ENCODE results near the gene HES3.

Gene HES3

DNA sequence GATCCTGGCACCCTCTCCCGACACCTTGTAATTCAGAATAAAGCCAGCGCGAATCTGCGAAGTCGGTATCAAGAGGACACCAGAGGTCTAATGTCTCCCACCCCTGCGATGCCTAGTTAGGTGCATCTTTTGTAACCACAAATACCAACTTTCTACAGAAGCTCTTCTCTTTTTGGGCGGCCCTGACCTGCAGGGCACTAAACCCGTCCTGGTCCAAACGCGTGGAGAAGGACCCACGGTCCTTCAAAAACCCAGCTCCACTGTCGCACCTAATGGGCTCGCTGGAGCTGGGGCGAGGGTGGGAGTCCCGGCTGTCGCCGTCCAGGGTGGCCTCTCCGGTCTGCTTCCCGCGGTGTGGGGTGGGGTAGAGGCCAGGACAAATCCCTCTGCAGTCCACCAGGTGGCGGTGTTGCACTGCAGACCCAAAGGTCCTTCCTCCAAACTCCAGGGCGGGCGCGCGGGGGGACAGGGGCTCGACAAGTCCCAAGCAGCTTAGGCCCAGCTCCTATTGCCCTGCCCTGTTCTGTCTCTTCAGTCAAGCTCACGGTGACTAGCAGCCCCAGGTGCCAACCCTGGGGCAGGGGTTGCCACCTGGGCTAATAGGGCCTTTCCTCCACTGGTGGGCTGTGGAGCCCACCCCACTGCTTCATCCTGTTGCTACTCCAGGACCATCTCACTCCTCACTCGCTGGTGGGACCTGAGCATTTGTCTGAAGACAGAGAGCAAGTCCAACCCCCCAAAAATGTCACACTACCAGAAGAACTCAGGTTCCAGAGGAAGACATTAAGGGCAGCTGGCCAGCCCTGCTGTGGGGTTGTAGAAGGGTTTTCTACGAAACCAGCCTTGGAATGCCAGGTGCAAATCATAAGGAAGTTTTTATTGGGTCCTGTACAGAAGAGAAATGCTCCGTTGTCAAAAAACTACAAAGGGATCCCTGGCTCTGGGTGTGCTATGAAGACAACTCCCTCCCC, 2.8 kb downstream of the HES3 start:
- DNase-seq (ENCODE audit: low spot score): peak; percentile 54

DNA sequence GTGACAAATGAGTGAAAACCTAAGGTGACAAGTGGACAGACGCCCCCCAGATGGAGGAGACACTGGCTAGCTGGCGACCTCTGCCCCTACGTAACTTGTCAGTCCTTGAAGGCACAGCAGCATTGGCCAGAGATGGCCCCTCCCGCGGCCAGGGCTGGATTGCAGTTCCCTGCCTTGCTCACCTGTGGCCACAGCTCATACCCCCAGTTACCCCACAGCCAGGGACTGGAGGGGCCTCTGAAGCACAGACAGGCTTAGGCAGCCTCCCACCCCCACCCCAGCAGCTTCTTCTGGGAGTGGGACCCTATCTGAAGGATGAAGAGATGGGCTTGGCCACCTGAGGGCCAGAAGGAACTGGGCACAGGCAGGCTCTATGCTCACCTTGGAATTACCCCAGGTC, 3.7 kb downstream of the HES3 start:
- no peak for DNase-seq (ENCODE audit: low spot score)

DNA sequence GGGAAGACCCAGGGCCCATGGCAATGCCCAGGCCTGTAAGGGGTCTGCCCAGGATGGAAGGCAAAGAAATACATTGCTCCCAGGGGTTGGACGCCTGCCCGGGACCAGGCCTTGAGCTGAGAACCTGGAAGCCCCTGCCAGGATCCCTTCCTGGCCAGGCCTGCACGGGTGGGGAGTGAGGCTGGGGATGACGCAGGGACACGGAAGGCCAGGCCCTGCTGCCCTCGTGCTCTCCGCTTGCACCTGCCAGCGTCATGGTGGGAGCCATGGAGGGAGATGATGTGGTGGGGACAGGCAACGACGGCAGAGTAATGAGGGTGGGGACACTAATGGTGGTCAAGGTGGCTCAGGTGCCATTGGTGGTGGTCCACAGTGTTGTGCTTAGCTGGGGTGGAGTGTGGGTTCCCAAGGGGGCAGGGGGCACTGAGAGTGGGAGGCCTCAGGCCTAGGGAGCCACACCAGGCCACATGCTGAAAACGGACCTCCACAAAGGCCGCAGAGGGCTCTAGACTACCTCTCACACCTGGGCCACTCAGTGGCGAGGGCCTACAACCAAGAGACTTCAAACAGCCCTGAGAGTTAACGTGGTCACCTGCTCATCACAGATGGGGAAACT, 4.3 kb downstream of the HES3 start:
- DNase-seq (ENCODE audit: low spot score): no peak

DNA sequence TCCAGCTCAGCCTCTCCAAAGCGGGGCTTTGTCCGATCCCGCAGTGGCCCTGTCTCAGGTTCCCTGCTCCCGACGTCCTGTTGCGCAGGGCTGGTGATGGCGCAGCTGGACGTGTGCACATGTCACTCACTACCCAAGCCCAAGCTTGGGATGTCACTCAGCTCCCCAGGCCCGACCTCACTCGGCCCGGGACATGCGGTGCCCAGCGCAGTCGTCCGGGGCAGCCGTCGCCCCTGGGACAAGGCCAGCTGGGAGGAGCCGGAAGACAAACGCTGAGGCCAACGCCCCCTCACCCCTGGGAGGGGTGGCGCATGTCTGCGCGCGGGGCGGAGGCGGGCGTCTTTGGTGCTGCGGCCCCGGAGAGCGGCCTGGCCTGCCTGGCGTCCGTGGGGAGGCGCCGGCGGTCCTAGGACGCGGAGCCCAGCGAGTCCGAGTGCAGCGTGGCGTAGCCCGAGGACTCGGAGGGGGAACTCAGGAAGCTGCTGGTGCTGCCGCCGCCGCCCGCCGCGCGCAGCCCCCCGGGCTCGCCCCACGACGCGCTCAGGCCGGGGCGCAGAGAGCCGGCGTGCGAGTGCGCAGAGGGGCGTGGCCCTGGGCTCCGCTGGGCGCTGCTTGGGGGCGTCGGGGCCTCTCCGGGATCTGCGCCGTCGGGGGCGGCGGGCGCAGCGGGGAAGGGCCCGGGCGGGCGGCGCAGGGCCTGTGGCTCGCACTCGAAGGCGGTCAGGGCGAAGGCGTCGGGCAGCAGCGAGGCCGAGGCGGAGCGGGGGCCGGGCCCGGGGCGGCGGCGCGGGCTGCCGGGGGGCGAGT, 5.2 kb downstream of the HES3 start:
- no peak for DNase-seq (ENCODE audit: low spot score)

DNA sequence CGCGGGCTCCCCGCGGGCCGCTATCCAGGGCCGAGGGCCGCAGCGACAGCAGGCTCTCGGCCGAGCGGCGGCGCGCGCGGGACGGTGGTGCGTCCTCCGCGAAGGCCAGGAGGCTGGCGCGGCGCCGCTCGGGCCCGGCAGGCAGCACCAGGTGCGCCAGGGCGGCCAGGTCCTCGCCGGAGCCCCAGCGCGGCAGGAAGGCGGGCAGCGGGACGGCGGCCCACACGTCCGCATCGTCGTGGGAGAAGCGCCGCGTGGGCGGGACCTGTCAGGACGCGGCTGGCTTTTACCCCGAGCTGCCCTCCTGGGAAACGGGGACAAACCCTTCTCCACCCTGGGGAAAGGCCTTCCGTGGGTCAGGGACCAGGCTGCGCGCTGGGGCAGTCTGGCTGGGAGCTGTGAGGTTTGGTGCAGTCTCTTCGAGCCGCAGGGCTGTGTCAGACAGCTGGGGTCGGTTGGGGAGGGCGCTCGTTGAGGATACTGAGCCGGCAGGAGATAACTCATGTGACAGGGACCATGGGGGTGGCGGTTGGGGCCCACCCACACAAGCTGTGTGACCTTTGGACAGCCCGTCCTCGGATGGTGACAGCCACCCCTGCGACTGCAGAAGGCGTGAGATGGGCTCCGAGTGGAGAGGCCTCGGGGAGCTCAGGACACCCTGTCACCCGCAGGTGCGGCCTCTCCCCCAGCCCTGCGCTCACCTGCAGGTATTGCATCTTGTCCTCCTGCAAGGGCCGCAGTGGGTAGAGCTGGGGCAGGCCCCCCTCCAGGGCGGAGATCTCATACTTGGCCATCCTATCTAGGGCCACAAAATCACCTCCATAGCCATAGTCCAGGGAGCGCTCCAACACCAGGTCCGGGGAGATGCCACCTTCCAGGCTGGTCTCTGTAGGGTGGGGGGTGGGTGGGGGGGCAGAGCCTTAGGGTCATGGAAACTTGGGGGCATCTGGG, 6.0 kb downstream of the HES3 start:
- DNase-seq (ENCODE audit: low spot score): no peak

DNA sequence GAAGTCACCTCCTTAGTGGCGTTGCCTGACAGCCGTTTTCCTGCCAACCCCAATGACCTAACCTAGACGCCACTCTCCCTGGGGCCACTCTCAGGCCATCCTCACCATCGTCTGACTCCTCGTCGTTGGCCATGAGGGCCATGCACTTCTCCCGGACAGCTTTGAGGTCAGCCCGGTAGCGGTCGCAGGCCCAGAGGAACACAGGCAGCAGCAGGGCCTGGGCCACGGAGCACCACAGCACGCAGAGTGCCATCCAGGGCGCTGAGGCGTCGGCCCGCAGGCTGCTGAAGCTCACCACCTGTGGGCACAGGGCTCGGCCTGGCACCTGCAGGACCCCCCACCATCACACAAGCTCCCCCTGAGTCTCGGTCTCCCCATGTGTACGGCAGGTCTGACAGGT, 7.3 kb downstream of the HES3 start:
- DNase-seq (ENCODE audit: low spot score): no peak

DNA sequence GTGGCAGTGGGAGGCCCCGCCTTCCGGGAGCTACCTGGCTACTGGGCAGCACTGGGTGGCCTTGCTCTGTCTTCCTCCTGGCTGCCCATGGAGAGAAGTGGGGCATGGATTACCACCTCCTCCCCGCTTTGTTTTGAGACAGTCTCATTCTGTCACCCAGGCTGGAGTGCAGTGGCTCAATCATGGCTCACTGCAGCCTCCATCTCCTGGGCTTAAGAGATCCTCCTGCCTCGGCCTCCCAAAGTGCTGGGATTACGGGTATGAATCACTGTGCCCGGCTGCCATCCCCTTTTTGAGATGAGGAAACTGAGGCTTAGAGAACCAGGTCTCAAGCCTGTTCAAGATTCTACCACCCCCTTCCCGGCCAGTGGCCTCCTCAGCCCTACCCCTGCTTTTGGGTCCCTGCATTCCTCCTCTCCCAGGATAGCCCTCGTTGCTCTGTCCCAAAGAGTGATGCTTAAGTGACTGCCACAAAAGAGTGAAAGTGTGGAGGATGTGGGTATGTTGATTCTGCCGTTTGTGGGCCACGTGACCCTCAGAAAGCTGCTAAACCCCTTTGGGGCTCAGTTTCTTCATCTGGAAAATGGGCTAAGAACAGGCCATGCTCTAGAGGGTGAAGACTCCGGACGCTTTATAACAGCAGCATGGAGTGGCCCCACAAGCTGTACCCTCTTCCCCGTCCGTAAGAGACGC, 7.8 kb downstream of the HES3 start:
- DNase-seq (ENCODE audit: low spot score): no peak

DNA sequence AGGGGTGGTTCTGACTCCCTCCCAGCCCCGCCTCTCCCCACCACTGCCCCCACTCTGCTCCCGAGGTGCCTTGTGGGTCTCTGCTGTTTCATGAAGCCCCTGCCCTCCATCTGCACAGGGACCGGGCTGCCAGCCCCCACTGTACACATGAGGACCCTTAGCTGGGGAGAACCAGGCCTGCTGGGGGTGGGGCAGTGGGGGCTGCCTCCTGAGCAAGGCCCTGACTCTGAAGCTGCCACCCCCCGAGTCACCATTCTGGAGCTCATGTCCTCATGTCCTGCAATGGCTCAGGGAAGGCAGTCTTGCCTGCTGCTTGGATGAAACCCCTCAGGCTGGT, 8.4 kb downstream of the HES3 start:
- no peak for DNase-seq (ENCODE audit: low spot score)

DNA sequence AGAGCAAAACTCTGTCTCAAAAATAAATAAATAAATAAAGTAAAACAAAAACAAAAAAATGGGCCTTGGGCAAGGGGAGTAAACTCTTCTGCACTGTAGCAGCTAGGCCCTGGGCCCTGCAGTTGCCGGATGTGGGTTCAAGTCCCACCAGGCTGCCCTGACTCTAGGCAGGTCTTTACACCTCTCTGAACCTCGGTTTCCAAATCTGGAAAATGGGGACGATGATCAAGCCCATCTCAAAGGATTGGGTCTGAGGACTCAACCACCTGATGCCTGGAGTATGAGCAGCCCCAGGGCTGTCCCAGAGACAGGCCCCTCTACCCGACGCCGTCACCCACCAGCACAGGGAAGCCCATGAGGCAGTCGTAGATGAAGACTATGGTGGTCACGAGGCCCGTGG, 9.4 kb downstream of the HES3 start:
- no peak for DNase-seq (ENCODE audit: low spot score)

DNA sequence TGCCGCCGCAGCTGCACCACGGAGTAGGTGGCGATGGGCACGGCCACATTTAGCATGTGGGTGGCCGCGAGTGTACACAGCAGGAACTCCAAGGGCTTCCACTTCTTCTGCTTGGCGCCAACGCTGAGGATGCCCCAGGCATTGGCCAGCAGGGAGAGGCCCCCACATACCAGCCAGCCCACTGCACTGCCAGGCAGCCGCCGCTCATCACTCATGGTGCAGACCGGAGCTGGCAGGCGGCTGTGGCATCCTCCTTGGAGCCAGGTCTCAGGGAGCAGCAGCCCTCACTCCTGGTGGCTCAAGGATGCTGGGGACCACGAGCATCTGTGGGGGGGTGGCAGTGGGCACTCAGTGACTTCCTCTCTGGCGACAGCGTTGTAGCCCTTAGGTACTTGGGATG, 10.7 kb downstream of the HES3 start:
- DNase-seq (ENCODE audit: low spot score): no peak

DNA sequence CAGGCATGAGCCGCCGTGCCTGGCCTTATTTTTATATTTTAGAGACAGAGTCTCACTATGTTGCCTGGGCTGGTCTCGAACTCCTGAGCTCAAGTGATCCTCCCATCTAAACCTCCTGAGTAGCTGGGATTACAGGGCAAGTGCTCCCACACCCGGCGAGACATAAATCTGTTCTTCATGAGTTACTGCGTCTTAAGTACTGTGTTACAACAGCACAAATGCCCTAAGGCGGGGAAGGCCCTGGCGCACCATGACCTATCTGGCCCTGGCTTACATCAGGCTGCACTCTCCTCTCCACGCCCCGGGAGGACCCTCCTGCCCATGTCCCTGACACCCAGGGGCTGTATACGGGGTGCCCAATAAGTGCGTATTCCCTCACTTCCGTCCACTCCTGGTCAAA, 12.7 kb downstream of the HES3 start:
- no peak for DNase-seq (ENCODE audit: low spot score)

DNA sequence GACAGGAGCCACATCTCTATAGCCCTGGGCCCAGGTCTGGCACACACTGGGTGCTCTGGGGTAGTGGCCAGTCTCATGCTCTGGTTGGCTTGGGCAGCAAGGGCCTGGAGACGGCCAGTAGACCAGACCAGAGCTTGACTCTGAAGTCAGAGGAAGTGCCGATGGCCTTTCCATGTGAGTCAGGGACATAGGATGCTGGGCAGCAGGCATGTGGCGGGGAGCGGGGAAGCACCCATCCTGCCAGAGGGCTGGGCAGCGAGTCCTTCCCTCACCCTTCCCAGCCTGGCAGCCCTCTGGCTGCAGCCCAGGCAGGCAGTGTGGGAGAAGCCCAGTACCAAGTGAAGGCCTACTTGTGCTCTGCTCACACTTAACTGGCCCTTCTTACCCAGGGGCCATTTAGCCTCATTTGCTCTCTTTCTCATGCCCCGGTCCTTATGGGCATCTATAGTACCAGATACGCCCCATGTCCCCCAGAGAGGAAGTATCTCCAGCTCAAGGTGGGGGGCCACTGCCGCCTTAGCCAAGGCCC, 13.6 kb downstream of the HES3 start:
- no peak for DNase-seq (ENCODE audit: low spot score)

DNA sequence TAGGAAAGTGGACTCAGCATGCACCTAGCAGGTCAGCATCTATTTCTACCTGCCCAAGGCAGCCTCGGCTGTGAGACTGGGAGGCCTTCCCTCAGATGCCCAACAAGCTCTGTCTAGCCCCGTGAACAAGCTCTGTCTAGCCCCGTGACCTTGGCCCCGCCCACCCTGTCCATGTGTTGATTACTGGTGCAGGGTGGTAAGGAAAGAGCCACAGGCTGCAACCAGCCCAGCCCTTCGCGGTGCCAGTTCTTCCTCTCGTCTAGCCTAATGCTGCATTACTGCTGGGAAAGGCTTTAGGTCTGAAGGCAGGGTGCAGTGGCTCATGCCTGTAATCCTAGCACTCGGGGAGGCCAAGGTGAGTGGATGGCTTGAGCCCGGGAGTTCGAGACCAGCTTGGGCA, 14.7 kb downstream of the HES3 start:
- no peak for DNase-seq (ENCODE audit: low spot score)

DNA sequence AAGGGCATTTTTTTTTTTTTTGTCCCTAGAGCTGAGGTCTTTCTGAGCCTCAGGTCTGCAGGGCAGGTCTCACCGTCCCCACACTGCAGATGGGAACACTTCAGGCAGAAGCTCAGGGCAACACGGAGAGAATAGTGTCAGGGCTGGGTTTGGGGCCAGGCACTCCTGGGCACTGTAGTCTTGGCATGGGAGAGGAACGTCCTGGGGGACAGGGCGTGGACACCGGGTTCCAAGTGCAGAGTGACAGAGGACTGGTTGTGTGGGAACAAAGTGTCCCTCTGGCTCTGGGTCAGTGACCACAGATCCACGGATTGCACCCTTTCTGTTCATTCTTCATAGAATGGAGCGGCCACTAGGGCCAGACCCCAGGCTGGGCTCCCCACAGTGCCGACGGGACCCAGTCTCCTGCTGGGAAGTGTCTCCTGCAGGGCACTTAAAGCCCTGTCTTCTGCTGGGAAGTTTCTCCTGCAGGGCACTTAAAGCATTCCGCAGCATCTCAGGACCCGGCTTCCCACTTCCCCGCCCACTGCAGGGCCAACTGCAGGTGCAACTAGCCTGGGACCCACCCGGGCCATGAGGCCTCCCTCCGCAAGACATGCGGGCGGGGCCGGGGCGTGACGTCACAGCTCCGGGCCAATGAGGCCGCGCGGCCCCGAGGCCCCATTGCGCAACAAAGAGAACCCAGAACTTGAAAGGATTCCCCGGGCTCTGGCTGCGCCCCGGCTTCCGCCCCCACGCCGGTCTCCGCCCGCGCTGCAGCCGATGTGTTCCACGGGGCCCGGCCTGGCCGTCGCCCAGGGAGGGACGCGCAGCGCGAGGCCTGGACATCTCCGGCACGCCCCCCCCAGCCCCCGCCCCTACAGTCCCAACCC, 15.7 kb downstream of the HES3 start:
- DNase-seq (ENCODE audit: low spot score): no peak

DNA sequence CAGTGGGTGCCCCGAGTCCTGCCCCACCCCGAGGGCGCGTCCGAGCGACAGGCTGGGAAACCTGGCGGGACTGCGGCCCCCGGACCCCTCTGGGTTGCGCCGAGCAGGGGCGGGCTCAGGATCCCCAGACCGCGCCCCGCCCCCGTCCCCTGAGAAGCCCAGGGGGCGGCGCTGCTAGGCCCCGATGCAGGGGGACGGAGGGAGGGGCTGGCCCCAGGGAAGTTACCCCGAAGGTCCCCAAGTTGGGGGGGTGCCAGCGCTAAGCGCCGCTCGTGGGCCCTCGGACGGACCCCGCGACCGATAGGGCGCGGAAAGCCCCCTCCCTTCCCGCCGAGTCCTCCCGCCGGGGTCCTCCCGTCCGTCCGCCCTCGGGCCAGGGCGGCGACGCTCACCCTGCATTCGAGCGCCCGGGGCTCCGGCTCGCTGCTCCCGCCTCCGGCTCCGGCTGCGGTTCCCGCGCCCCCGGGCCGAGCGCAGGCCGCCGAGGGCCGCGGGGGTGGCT, 16.5 kb downstream of the HES3 start:
- DNase-seq (ENCODE audit: low spot score): no peak

DNA sequence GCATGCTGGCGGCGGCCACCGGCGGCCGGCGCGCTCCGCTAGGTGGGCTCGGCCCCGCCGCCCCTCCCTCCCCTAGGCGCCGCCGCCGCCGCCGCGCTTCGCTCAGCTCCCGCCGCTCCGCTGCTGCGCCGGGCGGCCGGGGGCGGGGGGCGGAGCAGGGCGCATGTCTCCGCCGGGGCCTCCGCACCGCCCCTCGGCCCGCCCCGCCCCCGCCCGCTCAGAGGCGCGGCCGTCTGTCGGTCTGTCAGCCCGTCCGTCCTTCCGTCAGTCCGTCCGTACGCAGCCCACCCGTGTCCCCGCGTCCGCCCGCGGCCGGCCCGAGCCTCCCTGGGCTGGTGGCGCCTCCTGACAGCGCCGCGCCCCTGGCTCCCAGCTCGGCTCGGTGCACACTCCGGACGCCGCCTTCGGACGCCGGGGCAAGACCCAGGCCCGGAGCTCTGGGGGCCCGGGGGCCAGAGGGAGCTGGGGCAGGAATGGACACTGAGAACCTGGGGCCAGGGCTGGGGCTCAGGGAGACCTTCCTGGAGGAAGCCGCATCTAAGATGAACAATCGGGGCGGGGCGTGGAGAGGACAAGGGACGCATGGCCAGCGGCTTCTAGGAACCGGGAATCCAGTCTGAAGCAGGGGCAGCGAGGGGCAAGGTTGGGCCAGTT, 17.1 kb downstream of the HES3 start, which contains the start of gene GPR153:
Gene GPR153 (minus strand): TSS at position 138 of the 654 bp plus-strand sequence. CDS start 6,193 bp downstream, outside the sequence.
- no peak for DNase-seq (ENCODE audit: low spot score)

DNA sequence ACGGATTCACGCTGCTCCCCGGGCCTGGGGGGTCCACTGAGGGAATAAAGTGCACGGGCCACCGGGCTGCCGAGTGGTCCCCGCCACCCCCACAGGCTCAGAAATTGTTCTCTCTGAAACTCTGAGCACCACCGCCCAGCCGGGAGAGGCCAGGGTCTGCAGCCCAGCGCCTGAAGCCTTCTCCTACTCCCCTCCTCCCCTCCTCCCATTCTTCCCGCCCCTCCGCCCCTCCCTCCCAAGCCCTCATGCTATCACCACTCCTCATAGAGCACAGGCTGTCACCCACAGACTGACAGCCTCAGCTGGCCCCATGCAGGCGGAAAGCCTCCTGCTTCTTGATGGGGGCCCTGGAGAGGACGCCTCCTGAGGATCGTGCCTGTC, 17.6 kb downstream of the HES3 start:
- no peak for DNase-seq (ENCODE audit: low spot score)

DNA sequence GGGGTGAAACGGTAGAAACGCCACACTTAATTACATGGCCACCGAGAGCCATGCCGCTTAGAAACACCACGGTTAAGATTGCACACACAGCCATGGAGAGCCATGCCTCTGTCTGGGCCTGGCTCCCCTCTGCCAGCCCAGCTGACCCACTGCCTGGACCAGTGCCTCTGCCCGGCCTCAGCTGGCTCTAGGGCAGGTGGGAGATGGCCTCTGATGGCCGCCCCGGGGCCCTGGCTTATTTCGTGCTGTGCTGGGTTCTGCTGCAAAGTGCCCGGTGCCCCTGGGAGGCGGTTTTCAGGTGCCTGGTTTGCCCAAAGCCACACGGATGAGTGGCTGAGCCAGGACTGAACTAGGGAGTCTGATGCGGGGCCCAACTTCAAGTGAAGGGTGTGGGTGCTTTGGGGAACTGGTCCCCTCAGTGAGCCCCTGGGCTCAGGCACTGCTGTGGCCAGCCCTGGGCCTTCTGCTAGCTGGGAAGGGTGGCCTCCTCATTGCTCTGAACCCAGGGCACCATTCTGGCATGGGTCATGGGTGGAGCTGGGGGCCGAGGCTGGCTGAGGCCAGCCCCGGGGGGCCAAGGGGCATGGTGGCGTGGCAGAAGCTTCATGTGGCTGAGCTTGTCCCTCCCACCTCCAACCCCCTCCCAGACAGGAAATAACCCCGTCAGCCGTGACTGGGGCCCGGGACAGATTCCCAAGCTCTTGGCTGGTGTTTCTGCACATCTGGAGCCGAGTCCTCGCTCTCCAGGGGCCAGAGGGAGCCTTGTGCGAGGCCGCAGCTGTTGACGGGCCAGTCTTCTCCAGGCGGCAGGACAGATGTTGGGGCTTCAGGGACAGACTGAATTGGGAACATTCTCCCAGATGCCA, 18.8 kb downstream of the HES3 start:
- no peak for DNase-seq (ENCODE audit: low spot score)

All from putamen (tissue), 1 donor.